ENCODE results near the gene KDM4E.
"Not testable (repeated sequence)": the region's sequence is repeated elsewhere in the genome, so short reads cannot be mapped to it uniquely, and the experiment has no call there.

KDM4E gene

DNA sequence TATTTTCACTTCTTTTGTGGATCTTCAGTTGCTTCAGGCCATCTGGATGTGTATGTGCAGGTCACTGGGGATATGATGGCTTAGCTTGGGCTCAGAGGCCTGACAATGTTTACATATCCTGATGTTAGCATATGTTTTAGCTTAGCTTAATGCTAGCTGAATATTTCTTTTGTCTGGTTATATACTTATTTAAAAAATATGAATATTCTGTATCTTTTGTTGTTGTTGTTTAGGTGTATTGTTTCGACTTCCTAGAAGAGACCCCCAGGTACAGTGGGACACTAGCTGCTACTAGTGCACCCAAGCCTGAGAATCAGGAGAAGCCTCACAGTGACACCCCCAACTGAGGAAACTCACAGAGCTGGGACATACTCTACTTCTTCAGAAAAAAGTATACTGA, at the start of gene KDM4E:
KDM4E (plus strand) TSS at position 301 of the 400 bp plus-strand sequence. CDS start 300 bp downstream, outside the sequence.
- FAIRE-seq (no peak), DNase-seq (ENCODE audit: insufficient read length, low spot score) (no peak)

DNA sequence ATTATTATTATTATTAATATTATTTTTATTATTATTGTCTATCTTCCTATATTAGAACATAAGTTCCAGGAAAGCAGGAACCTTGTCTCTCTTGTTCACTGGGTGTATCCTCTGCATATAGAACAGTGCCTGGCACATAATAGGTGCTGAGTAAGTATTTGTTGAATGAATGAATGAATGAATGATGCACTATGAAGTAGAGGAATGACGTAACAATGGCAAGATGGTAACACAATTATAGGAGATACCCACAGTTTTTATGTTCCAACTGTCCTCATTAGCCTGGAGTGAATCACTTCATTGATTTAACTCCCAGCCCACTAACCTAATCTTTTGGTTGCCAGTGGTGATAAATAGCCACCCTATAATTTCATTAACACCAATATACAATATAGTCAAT, 49.5 kb upstream of the KDM4E start:
- DNase-seq (ENCODE audit: insufficient read length, low spot score) (no peak), FAIRE-seq (no peak)

DNA sequence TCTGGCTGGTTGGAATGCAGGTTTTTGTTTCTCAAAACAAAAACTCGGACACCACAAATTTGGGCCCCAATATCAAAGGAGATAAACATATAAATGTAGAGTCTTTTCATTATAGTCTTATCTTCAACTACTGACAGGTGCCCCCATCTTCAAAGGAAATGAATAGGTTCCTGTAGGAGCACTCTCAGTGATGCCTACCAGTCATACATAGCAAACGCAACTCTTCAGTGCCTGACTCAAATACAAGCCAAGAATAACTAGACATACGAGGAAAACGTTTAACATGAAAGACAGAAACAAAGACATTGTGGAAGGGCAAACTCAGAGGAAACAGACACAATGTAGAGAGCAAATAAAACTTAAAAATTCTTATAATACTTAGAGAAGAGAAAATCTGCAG, 37.7 kb upstream of the KDM4E start:
- FAIRE-seq, result no peak
- DNase-seq (ENCODE audit: insufficient read length, low spot score), result no peak

DNA sequence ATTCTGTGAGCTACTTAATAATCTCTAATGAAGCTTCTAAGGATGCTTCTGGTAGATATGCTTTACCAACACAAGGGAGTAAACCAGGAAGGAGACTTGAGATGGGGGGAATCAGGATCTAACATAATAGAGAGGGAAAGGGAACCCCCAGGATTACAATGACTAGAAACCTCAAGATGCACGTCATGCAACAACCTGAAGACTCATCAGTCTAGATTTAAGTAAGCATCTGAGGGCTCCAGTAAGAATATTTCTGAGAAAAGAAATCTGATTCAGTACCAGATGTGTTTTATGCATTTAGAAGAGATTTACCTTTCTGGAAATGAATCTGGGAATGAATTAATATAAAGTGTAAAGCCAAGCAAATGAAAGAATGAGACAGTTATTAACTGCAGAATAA, 36.3 kb upstream of the KDM4E start:
- FAIRE-seq, result no peak

DNA sequence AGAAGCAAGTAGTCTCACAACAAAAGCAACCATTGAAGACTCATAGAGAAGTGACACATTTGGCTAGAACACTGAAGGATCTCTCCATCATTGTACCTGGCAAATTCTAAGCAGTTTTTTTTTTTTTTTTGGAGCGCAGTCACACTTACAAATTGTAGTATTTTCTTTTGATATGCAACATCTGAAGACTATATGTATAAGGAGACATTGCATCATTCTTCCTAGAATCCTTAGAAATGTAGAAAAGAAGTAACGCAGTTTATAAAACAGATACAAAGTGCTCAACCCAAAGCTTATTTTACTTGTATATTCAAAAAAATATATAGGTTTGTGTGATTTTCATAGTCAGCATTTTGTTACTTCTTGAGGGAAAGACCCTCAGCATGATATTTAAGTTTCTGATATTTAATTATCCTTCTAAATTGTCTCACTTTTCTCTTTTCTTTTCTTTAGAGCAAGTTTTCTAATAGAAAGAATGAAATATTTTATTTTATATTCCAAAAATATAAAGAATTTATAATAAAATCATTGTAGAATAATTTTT, 31.6 kb upstream of the KDM4E start:
- FAIRE-seq (no peak), DNase-seq (ENCODE audit: insufficient read length, low spot score) (no peak)

More for the DNA sequence above, 36.3 kb upstream of the KDM4E start:
- no peak for DNase-seq (ENCODE audit: insufficient read length, low spot score)

DNA sequence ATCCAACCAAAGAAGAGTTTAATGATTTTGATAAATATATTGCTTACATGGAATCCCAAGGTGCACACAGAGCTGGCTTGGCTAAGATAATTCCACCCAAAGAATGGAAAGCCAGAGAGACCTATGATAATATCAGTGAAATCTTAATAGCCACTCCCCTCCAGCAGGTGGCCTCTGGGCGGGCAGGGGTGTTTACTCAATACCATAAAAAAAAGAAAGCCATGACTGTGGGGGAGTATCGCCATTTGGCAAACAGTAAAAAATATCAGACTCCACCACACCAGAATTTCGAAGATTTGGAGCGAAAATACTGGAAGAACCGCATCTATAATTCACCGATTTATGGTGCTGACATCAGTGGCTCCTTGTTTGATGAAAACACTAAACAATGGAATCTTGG, 27.6 kb upstream of the KDM4E start:
- DNase-seq (ENCODE audit: insufficient read length, low spot score) (no peak), FAIRE-seq (no peak)

DNA sequence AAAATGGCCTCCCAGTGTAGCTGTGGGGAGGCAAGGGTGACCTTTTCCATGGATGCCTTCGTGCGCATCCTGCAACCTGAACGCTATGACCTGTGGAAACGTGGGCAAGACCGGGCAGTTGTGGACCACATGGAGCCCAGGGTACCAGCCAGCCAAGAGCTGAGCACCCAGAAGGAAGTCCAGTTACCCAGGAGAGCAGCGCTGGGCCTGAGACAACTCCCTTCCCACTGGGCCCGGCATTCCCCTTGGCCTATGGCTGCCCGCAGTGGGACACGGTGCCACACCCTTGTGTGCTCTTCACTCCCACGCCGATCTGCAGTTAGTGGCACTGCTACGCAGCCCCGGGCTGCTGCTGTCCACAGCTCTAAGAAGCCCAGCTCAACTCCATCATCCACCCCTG, 26.8 kb upstream of the KDM4E start:
- FAIRE-seq (no peak), DNase-seq (ENCODE audit: insufficient read length, low spot score) (no peak)

DNA sequence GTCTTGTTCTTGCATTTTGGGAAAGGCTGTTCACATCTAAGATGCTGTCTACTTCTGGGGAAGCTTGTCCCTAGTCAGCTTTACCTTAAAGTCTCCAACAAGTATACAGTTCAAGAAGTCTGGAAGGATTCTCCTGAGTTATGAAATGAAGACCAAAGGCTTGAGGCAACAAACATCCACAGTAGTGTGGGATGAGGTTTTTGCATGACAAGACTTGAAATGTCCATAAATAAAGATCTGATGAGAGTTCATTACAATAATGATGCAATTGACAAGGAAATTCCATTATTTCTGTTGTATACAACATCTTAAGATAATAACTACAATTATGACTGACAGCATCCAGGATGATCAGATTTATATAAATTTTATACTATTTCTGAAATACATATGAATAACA, 21.3 kb upstream of the KDM4E start:
- FAIRE-seq (no peak), DNase-seq (ENCODE audit: insufficient read length, low spot score) (no peak)

DNA sequence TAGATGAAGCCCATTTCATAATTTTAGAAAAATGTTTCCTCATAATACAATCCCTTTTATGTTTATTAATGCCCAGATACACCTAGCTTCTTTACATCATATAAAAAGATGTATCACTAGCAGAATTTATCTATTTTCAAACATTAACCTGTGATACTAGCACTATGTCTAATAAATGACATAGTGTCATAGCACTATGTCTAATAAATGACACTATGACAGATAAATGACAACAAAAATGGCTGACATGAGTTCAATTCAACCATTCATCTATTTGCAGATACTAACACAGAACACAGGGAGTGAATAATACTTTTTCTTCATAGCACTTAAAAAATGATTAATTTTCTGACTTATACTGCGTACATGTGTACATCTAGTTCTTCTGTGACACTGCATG, 19.4 kb upstream of the KDM4E start:
- FAIRE-seq (no peak), DNase-seq (ENCODE audit: insufficient read length, low spot score) (no peak)

DNA sequence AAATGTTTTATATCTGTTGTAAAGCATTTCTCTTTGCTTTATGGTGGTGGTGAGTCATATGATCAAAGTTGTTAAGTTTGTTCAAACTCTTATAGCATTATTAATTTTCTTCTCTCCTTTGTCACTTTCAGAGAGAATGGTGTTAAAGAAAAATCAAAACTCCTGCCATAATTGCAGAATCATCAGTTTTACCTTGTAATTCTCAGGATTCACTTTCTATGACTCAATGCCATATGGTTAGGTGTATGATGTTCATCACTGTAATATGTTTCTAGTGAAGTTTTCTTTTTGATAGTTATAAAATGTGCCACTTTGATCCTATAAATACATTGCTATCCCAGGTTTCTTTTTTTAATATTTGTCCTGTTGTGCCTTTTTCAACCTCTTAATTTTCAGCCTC, 13.7 kb upstream of the KDM4E start:
- no peak for FAIRE-seq
- DNase-seq (ENCODE audit: insufficient read length, low spot score), result no peak

DNA sequence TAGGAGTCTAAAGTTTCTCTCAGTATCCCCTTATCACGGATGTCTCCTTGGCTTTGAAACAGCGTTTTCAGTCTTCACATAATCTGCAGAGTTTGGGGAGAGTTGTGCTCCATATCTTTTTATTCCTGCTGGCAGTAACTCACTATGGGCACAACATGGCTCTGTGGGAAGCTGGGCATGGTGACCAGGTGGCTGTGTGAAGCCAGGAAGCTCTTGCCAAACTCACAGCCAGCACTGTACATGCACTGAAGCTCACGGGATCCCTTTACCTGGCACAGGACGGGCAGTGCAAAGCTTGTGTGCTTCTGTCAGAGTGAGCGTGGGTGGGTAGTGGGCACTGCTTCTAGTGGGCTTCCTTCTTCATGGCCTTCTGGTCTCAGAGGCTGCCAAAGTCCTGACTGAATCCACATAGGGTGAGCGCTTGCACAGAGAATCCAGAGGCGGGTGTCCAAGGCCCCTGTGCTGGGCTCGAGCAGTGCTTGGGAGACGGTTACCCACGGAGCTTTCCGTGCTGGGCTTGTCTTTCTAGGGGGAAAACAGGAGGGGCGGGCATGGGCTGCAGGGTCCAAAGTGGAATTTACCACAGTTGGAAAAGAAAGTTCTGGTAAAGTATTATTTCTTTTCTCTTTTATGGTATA, 10.8 kb upstream of the KDM4E start:
- no peak for DNase-seq (ENCODE audit: insufficient read length, low spot score)
- no peak for FAIRE-seq

DNA sequence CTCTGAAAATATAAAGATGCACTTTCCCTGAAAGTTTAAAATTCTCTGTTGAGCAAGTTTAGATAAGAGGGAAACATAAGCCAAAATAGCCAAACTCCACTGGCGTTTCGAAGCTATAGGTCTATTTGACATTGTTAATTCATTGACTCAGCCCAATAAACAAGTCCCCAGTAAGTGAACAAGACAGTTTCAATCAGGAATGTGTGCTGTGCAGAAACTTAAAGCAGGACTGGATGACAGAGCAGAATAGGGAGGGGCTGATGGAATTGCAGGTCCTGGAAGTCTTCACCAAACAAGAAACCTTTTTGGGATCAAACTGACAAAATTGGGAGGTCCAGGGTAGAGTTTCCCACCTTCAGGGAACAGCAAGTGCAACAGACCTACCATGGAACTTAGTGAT, 8.9 kb upstream of the KDM4E start:
- DNase-seq (ENCODE audit: insufficient read length, low spot score) (no peak), FAIRE-seq (no peak)

DNA sequence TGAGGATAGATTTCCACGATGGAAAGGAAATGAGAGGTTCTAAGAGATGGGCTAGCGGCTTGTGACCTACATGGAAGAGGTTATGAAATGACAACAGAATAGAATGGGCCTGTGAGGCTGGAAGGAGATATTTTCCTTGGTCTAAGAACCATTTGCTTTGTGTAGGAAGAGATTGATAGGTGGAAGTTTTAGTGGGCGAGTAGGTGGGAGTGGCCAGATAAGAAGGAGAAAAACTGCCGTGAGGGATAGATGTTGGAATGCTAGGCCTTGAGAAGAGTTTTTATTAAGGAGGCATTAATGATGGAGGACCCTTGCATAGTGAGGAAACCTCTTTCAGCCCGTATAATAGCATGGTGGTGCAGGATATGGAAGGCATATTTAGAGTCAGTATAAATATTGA, 3.6 kb upstream of the KDM4E start:
- FAIRE-seq; DNase-seq (ENCODE audit: insufficient read length, low spot score): not testable (repeated sequence)

DNA sequence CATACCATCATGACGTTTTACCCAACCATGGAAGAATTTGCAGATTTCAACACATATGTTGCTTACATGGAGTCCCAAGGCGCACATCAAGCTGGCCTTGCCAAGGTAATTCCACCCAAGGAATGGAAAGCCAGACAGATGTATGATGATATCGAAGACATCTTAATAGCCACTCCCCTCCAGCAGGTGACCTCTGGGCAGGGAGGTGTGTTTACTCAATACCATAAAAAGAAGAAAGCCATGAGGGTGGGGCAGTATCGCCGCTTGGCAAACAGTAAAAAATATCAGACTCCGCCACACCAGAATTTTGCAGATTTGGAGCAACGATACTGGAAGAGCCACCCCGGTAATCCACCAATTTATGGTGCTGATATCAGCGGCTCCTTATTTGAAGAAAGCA, 536 bp downstream of the KDM4E start:
- FAIRE-seq, result not testable (repeated sequence)

DNA sequence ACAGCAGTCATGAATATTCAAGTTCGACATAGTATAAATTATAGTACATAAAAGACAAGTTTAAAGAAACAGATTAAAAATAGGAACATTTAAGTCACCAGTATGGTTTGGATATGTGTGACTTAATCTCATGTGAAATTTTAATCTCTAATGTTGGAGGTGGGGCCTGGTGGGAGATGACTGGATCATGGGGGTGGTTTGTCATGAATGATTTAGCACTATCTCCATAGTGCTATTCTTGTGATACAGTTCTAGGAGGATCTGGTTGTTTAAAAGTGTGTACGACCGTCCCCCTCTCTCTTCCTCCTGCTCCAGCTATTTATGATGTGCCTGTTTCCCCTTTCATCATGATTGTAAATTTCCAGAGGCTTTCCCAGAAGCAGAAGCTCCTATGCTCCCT, 3.3 kb downstream of the KDM4E start:
- no peak for FAIRE-seq
- no peak for DNase-seq (ENCODE audit: insufficient read length, low spot score)

More for the DNA sequence above, 536 bp downstream of the KDM4E start:
- DNase-seq (ENCODE audit: insufficient read length, low spot score), result not testable (repeated sequence)

DNA sequence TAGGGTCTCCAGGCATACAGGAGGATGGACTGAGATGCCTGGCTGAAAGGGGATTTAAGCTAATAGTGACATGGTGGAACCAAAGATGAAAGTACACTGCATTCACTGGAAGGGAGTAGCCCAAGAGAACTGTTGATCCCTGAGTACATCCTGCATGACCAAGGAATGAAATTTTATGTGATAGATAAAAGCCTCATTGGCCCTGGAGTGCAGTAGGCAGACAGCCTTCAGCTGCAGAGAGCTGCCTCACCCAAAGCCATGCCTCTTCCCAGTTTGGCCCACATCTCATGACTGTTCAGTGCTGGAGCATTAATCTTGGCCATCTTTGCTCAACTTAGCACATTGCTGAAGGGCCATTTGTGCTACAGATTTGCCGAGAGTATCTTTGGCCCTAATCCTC, 8.0 kb downstream of the KDM4E start:
- no peak for FAIRE-seq

DNA sequence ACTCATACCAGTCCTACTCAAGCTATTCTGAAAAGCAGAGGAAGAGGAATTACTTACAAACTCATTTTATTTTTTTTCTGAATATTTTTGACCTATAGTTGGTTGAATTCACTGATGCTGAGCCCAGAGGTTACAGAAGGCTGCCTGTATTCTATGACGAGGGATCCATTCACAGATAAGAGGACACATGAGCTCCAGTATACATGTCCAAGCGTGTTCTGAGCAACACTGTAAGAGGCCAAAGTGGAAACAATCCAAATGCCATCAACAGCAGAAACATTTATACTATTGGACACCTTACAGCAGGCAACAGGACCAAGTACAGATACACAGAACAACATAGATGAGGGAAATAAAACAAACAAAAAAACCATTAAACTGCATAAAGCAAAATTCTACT, 10.3 kb downstream of the KDM4E start:
- FAIRE-seq, result no peak
- no peak for DNase-seq (ENCODE audit: insufficient read length, low spot score)

More for the DNA sequence above, 8.0 kb downstream of the KDM4E start:
- DNase-seq (ENCODE audit: insufficient read length, low spot score), result no peak

DNA sequence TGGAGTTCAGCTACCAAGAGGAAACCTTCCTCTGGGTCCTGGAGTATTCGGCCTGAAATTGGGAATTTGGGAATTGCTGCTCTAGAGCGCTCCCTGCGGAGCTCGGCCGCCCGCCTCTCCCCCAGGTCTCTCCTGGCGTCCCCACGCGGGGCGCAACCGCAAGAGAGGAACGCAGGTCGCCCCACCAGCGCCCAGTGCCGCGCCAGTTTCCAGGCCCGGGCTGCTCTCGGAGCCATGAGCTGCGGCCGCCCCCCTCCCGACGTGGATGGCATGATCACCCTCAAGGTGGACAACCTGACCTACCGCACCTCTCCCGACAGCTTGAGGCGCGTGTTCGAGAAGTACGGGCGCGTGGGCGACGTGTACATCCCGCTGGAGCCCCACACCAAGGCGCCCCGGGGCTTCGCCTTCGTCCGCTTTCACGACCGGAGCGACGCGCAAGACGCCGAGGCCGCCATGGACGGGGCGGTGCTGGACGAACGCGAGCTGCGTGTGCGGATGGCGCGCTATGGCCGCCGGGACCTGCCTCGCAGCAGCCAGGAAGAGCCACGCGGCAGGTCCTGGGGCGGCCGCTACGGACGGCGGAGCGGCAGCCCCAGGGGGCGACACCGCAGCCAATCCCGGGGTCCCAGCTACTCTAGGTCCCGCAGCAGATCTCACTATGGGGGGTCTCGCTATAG, 12.4 kb downstream of the KDM4E start:
- not testable (repeated sequence) for FAIRE-seq; DNase-seq (ENCODE audit: insufficient read length, low spot score)

DNA sequence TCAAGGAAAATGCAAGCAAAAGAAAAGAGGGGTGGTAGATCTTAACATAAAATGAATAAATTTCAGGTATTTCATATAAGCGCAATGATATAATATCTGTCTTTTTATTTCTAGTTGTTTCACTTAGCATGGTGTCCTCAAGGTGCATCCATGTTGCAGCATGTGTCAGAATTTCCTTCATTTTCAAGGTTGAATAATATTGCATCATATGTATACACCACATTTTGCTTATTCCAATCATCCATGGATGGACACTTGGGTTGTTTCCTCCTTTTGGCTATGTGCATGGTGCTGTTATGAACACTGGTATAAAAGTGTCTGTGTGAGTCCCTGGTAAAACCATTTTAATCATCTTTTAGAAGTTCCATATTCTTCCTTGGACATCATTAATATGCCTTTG, 17.2 kb downstream of the KDM4E start:
- FAIRE-seq (no peak), DNase-seq (ENCODE audit: insufficient read length, low spot score) (no peak)

DNA sequence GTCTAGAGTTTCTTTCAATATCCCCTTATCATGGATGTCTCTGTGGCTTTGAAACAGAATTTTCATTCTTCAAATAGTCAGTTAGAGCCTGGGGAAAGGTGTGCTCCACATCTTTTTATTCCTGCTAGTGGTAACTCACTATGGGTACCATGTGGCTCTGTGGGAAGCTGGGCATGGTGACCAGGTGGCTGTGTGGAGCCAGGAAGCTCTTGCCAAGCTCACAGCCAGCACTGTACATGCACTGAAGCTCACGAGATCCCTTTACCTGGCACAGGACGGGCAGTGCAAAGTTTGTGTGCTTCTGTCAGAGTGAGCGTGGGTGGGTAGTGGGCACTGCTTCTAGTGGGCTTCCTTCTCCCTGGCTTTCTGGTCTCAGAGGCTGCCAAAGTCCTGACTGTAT, 17.8 kb downstream of the KDM4E start:
- FAIRE-seq (no peak), DNase-seq (ENCODE audit: insufficient read length, low spot score) (no peak)

DNA sequence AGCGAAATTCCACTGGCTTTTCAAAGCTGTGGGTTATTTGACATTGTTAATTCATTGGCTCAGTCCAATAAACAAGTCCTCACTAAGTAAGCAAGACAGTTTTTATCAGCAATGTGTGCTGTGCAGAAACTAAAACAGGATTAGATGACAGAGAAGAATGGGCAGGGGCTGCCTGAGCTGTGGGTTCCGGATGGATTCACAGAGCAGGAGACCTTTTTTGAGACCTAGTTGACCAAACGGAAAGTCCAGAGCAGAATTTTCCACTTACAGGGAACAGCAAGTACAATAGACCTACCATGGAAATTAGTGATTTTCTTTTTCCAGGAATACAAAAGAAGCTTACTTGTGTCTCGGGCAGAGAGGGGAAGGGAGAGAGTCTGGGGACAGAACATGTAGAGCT, 19.0 kb downstream of the KDM4E start:
- DNase-seq (ENCODE audit: insufficient read length, low spot score), result no peak
- FAIRE-seq, result no peak

DNA sequence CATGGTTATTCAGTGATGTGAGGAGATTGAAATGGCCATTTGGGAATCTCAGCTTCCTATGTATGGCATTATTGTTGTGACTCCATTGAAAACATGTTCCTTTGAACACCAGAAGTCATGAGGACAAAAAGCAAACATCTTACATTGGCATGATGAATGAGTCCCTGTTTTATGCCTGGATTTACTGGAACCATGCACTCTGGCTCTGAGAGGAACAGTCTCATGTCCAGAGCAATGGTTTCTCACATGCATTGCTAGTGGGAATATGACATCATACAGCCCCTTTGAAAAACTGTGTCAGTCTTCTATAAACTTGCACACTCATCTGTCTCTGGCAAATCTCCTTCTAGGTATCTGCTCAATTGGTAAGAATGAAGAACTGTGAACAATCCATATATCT, 20.8 kb downstream of the KDM4E start:
- no peak for FAIRE-seq

More for the DNA sequence above, 20.8 kb downstream of the KDM4E start:
- no peak for DNase-seq (ENCODE audit: insufficient read length, low spot score)

All from HTR-8/SVneo (cell line).